Mammary epithelial cell (primary cell): ENCODE measurements around the gene TBRG1.

Experiments
- CTCF ChIP-seq, 2 donors: IDR thresholded peaks in 1 of 2; conservative IDR thresholded peaks in 1 of 2; 2 replicates each; pipeline ENCODE4 v1.5.1; 2011 to 2012; ENCODE audit warnings: inconsistent platforms in 2 of 2, low read length in 2 of 2, mild to moderate bottlenecking in 2 of 2, control low read depth in 1 of 2, low read depth in 1 of 2; ENCODE audit not compliant: insufficient read depth in 1 of 2; ENCODE audit errors: extremely low read depth in 1 of 2
- EZH2 ChIP-seq: IDR thresholded peaks from 2 replicates; pipeline ENCODE4 v1.6.1; 2012; ENCODE audit warnings: low read length, inconsistent platforms, borderline replicate concordance

- no peak for TF ChIP-seq EZH2
- TF ChIP-seq CTCF (conservative IDR thresholded peaks at IDR 0.05 in 1 of 2, IDR thresholded peaks at IDR 0.05 in 1 of 2; ENCODE audit: extremely low read depth in 1 of 2, insufficient read depth in 1 of 2, low read depth in 1 of 2, low read length in 2 of 2), result no peak
Measured at GRCh38 chr11:124662106-124662505, 39.4 kb downstream of the TBRG1 start.
